ENCODE measurements around the gene CDH24.

DNA sequence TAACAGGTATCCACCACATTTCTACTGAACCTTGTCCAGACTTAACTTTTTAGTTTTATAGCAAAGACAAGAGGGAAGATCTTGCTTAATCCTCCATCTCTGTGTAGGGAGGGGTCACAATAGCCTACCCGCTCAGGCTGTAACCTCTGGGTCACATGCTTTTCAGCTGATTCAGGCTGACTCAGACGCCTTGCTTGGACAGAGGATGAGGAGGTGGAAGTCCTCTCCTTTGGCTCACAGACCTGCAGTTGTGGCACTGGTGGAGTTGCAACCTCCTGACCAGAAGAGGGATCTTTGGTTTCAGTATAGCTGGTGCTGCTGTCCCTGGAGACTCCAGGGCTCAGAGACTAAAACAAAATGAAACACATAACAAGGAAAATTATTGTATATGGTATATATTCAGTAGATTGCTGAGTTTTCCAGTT lies 21.4 kb upstream of the CDH24 start:
- TF ChIP-seq, protein P1, sequence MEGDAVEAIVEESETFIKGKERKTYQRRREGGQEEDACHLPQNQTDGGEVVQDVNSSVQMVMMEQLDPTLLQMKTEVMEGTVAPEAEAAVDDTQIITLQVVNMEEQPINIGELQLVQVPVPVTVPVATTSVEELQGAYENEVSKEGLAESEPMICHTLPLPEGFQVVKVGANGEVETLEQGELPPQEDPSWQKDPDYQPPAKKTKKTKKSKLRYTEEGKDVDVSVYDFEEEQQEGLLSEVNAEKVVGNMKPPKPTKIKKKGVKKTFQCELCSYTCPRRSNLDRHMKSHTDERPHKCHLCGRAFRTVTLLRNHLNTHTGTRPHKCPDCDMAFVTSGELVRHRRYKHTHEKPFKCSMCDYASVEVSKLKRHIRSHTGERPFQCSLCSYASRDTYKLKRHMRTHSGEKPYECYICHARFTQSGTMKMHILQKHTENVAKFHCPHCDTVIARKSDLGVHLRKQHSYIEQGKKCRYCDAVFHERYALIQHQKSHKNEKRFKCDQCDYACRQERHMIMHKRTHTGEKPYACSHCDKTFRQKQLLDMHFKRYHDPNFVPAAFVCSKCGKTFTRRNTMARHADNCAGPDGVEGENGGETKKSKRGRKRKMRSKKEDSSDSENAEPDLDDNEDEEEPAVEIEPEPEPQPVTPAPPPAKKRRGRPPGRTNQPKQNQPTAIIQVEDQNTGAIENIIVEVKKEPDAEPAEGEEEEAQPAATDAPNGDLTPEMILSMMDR (conservative IDR thresholded peaks at IDR 0.05; ENCODE audit: low read length) = no peak
- TF ChIP-seq EZH2phosphoT487 (IDR thresholded peaks at IDR 0.05; ENCODE audit: borderline replicate concordance, low read depth, low read length) = no peak

Data from OCI-LY7 (cell line).